ENCODE measurements around the gene ALOXE3.

ALOXE3 gene

GRCh38 chr17:8117980-8118768 lies at the start of gene ALOXE3:
TSS of gene ALOXE3 (minus strand) at chr17:8118514. CDS start at chr17:8117990, 524 bp downstream.
- DNase-seq (ENCODE audit: low spot score) = no peak
- in situ Hi-C loops (cut with MboI; ENCODE audit: low pct_unique_long_range_greater_than_20kb, low sequenced_read_pairs, unreplicated experiment) = no loop called here
- no peak for TF ChIP-seq CTCF (IDR thresholded peaks at IDR 0.05; ENCODE audit: extremely low read depth, insufficient read depth, missing control alignments)

- in situ Hi-C loops (cut with MboI; ENCODE audit: low pct_unique_long_range_greater_than_20kb, low sequenced_read_pairs, unreplicated experiment) = no loop called here
- no peak for TF ChIP-seq CTCF (IDR thresholded peaks at IDR 0.05; ENCODE audit: extremely low read depth, insufficient read depth, missing control alignments)
- DNase-seq (ENCODE audit: low spot score) = no peak
These were observed 49.2 kb upstream of the ALOXE3 start for GRCh38 chr17:8167526-8167925.

- DNase-seq (ENCODE audit: low spot score) = no peak
- no peak for TF ChIP-seq CTCF (IDR thresholded peaks at IDR 0.05; ENCODE audit: extremely low read depth, insufficient read depth, missing control alignments)
- in situ Hi-C loops (cut with MboI; ENCODE audit: low pct_unique_long_range_greater_than_20kb, low sequenced_read_pairs, unreplicated experiment) = no loop called here
These were observed 48.4 kb upstream of the ALOXE3 start for GRCh38 chr17:8166731-8167130.

GRCh38 chr17:8164815-8165131 lies 46.5 kb upstream of the ALOXE3 start:
- TF ChIP-seq CTCF (IDR thresholded peaks at IDR 0.05; ENCODE audit: extremely low read depth, insufficient read depth, missing control alignments) = no peak
- DNase-seq (ENCODE audit: low spot score) = no peak
- in situ Hi-C loops (cut with MboI; ENCODE audit: low pct_unique_long_range_greater_than_20kb, low sequenced_read_pairs, unreplicated experiment) = no loop called here

GRCh38 chr17:8163978-8164814 lies 45.9 kb upstream of the ALOXE3 start:
- no peak for DNase-seq (ENCODE audit: low spot score)
- no peak for TF ChIP-seq CTCF (IDR thresholded peaks at IDR 0.05; ENCODE audit: extremely low read depth, insufficient read depth, missing control alignments)
- in situ Hi-C loops (cut with MboI; ENCODE audit: low pct_unique_long_range_greater_than_20kb, low sequenced_read_pairs, unreplicated experiment) = no loop called here

GRCh38 chr17:8162997-8163977 lies 45.0 kb upstream of the ALOXE3 start:
- in situ Hi-C loops (cut with MboI; ENCODE audit: low pct_unique_long_range_greater_than_20kb, low sequenced_read_pairs, unreplicated experiment) = no loop called here
- TF ChIP-seq CTCF (IDR thresholded peaks at IDR 0.05; ENCODE audit: extremely low read depth, insufficient read depth, missing control alignments) = no peak
- no peak for DNase-seq (ENCODE audit: low spot score)

Measured in GM13977 (cell line).